ENCODE results near the gene ZNF784.

Gene ZNF784

GRCh38 chr19:55617426-55617825, 6.9 kb downstream of the ZNF784 start:
- H3K27ac ChIP-seq (ENCODE audit: poor library complexity, severe bottlenecking), result no peak overlapping the region
- ATAC-seq (ENCODE audit: low read depth) (no peak), DNase-seq (ENCODE audit: low spot score) (no peak)
- H3K27me3 ChIP-seq (ENCODE audit: insufficient read depth, poor library complexity, severe bottlenecking), result no peaks in the 10 kb centered on the region
- TF ChIP-seq, protein P1, sequence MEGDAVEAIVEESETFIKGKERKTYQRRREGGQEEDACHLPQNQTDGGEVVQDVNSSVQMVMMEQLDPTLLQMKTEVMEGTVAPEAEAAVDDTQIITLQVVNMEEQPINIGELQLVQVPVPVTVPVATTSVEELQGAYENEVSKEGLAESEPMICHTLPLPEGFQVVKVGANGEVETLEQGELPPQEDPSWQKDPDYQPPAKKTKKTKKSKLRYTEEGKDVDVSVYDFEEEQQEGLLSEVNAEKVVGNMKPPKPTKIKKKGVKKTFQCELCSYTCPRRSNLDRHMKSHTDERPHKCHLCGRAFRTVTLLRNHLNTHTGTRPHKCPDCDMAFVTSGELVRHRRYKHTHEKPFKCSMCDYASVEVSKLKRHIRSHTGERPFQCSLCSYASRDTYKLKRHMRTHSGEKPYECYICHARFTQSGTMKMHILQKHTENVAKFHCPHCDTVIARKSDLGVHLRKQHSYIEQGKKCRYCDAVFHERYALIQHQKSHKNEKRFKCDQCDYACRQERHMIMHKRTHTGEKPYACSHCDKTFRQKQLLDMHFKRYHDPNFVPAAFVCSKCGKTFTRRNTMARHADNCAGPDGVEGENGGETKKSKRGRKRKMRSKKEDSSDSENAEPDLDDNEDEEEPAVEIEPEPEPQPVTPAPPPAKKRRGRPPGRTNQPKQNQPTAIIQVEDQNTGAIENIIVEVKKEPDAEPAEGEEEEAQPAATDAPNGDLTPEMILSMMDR (IDR thresholded peaks at IDR 0.05; ENCODE audit: poor library complexity, severe bottlenecking), result no peak
- H3K4me1 ChIP-seq (ENCODE audit: insufficient read depth, poor library complexity, severe bottlenecking), result no peaks in the 10 kb centered on the region
- H3K9me3 ChIP-seq (ENCODE audit: severe bottlenecking), result no peaks in the 10 kb centered on the region
- no peak overlapping the region for H3K4me3 ChIP-seq (ENCODE audit: severe bottlenecking)
- H3K36me3 ChIP-seq (ENCODE audit: low read depth), result peaks cover 17% of the 10 kb centered on the region

DNA sequence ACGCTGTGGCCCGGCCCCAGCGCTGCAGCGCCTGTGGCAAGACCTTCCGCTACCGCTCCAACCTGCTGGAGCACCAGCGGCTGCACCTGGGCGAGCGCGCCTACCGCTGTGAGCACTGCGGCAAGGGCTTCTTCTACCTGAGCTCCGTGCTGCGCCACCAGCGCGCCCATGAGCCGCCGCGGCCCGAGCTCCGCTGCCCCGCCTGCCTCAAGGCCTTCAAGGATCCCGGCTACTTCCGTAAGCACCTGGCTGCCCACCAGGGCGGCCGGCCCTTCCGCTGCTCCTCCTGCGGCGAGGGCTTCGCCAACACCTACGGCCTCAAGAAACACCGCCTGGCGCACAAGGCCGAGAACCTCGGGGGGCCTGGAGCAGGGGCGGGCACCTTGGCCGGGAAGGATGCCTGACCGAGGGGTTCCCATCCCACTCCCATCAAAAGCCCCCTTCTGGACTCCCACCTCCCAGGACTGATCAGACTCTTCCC, 7.9 kb downstream of the ZNF784 start:
- no peaks in the 10 kb centered on the region for H3K9me3 ChIP-seq (ENCODE audit: severe bottlenecking)
- H3K27me3 ChIP-seq (ENCODE audit: insufficient read depth, poor library complexity, severe bottlenecking), result no peaks in the 10 kb centered on the region
- DNase-seq (ENCODE audit: low spot score), result no peak
- TF ChIP-seq, protein P1 (IDR thresholded peaks at IDR 0.05; ENCODE audit: poor library complexity, severe bottlenecking), result no peak
- H3K27ac ChIP-seq (ENCODE audit: poor library complexity, severe bottlenecking), result no peak overlapping the region
- H3K36me3 ChIP-seq (ENCODE audit: low read depth), result peaks cover 17% of the 10 kb centered on the region
- H3K4me3 ChIP-seq (ENCODE audit: severe bottlenecking), result no peak overlapping the region
- H3K4me1 ChIP-seq (ENCODE audit: insufficient read depth, poor library complexity, severe bottlenecking), result no peaks in the 10 kb centered on the region
- no peak for ATAC-seq (ENCODE audit: low read depth)

DNA sequence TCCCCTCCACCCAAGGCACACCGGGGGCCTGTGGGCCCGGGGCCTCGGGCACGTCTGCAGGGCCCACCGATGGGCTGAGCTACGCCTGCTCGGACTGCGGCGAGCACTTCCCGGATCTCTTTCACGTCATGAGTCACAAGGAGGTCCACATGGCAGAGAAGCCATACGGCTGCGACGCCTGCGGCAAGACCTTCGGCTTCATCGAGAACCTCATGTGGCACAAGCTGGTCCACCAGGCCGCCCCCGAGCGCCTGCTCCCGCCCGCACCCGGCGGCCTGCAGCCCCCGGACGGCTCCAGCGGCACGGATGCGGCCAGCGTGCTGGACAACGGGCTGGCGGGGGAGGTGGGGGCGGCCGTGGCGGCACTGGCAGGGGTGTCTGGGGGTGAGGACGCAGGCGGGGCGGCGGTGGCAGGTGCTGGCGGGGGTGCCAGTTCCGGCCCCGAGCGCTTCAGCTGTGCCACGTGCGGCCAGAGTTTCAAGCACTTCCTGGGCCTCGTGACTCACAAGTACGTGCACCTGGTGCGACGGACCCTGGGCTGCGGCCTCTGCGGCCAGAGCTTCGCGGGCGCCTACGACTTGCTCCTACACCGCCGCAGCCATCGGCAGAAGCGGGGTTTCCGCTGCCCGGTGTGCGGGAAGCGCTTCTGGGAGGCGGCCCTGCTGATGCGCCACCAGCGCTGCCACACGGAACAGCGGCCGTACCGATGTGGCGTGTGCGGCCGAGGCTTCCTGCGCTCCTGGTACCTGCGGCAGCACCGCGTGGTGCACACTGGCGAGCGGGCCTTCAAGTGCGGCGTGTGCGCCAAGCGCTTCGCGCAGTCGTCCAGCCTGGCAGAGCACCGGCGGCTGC, 8.6 kb downstream of the ZNF784 start:
- no peak overlapping the region for H3K27ac ChIP-seq (ENCODE audit: poor library complexity, severe bottlenecking)
- ATAC-seq (ENCODE audit: low read depth) (no peak), DNase-seq (ENCODE audit: low spot score) (no peak)
- TF ChIP-seq, protein P1 (IDR thresholded peaks at IDR 0.05; ENCODE audit: poor library complexity, severe bottlenecking), result no peak
- no peaks in the 10 kb centered on the region for H3K27me3 ChIP-seq (ENCODE audit: insufficient read depth, poor library complexity, severe bottlenecking)
- no peaks in the 10 kb centered on the region for H3K4me1 ChIP-seq (ENCODE audit: insufficient read depth, poor library complexity, severe bottlenecking)
- H3K4me3 ChIP-seq (ENCODE audit: severe bottlenecking), result no peak overlapping the region
- peaks cover 17% of the 10 kb centered on the region for H3K36me3 ChIP-seq (ENCODE audit: low read depth)
- no peaks in the 10 kb centered on the region for H3K9me3 ChIP-seq (ENCODE audit: severe bottlenecking)

DNA sequence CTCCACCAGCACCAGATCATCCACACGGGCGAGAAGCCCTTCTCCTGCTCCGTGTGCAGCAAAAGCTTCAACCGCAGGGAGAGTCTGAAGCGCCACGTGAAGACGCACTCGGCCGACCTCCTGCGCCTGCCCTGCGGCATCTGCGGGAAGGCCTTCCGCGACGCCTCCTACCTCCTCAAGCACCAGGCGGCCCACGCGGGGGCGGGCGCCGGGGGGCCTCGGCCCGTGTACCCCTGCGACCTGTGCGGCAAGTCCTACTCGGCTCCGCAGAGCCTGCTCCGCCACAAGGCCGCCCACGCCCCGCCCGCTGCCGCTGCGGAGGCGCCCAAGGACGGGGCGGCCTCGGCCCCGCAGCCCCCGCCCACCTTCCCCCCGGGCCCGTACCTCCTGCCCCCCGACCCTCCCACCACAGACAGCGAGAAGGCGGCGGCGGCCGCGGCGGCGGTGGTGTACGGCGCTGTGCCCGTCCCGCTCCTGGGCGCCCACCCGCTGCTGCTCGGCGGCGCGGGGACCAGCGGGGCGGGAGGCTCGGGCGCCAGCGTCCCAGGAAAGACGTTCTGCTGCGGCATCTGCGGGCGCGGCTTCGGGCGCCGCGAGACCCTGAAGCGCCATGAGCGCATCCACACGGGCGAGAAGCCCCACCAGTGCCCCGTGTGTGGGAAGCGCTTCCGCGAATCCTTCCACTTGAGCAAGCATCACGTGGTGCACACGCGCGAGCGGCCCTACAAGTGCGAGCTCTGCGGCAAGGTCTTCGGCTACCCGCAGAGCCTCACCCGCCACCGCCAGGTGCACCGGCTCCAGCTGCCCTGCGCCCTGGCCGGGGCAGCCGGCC, 9.4 kb downstream of the ZNF784 start:
- TF ChIP-seq, protein P1 (IDR thresholded peaks at IDR 0.05; ENCODE audit: poor library complexity, severe bottlenecking), result no peak
- no peak for DNase-seq (ENCODE audit: low spot score)
- no peak for ATAC-seq (ENCODE audit: low read depth)
- Histone ChIP-seq H3K4me1 (ENCODE audit: insufficient read depth, poor library complexity, severe bottlenecking) (no peaks in the 10 kb centered on the region), H3K27ac (ENCODE audit: poor library complexity, severe bottlenecking) (no peak overlapping the region), H3K36me3 (ENCODE audit: low read depth) (peaks cover 24% of the 10 kb centered on the region), H3K4me3 (ENCODE audit: severe bottlenecking) (no peak overlapping the region), H3K27me3 (ENCODE audit: insufficient read depth, poor library complexity, severe bottlenecking) (no peaks in the 10 kb centered on the region), H3K9me3 (ENCODE audit: severe bottlenecking) (no peaks in the 10 kb centered on the region)

All from RWPE2 (cell line).